Stimulated activated CD8-positive, alpha-beta memory T cell treated with anti-CD3 and anti-CD28 coated beads, Interleukin-4, amount 100 ng/mL, for 24 hours (primary cell): Measurements from ENCODE around the gene EFS.

Experiments used
- DNase-seq: peaks from one replicate; pipeline ENCODE4 v3.0.0-alpha.2; 2020; ENCODE audit warnings: low read depth

Gene EFS

DNA sequence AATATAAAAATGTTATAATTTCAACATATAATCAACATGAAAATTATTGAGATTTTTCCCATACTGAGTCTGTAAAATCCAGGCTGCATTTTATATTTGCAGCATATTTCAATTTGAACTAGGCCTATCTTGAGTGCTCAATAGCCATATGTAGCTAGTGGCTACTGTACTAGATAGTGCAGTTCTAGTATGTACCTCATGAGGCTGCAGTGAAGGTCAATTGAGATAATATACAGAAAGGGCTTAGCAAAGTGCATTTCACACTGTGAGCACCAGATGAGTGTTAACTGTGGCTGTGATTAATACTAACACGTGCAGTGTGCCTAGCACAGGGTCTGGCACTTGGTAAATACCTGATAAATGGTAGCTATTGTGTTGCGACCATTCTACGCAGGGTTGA is 6.9 kb downstream of the EFS start:
- DNase-seq: no peak

DNA sequence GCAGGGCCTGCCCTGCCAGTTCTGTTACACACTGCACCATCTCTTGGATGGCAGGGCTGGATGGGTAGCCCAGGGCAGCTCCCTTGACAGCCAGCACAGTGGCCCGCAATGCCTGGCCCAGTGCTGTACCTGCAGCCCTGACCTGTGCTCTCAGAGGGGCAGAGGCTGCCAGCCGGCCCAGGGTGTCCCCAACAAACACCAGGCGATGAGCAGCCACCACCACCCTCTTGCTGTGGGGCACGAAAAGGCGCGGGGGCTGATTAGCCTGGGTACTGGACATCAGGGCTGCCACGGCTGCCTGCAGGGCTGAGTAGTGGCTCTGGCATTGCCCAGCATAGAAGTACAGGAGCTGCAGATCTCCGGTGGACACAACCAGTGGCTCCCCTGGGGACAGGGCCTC is 7.7 kb downstream of the EFS start:
- no peak for DNase-seq

DNA sequence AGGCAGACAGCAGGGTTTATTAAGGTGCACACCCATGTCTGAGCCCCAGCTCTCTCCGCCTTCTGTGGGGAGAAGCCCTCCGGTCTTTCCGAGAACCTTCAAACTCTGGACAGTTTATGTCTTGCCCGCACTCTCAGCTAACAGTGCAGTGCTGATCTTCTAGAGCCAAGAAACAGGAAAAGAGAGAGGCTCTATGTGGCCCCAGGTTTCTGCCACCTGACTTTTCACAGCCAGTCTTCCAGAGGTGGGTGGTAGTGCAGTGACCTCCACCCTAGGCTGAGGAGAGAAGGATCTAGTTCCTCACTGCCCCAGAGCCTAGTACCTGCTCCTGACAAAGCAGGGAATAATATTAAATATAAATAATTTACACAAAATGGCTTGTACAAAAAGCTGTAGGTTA is 8.3 kb downstream of the EFS start:
- no peak for DNase-seq

DNA sequence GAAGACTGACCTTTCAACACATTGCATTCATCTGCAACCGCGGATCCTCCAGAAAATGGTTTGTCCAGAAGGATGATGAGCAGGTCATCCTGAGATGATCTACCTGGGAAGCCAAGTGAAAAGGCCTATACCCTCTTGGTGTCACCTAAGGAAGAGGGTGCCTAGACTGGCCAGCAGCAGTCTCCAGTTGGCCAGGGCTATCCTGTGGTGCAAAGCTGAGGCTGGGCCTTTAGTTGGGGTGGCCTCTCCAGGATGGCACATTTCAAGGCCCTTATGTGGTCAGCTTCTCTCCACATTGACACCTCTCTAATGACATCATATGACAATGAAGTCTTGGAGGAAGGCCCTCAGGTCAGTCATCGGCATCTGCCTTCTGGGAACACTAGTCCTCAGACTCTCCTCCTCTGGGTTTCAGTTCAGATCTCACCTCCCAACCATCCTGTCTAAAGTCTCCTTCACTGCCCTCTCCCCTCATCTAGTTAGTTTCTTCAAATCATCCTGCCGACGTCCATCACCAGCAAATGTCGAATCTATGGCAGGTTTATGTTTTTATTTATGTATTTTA is 9.0 kb downstream of the EFS start:
- DNase-seq: no peak

DNA sequence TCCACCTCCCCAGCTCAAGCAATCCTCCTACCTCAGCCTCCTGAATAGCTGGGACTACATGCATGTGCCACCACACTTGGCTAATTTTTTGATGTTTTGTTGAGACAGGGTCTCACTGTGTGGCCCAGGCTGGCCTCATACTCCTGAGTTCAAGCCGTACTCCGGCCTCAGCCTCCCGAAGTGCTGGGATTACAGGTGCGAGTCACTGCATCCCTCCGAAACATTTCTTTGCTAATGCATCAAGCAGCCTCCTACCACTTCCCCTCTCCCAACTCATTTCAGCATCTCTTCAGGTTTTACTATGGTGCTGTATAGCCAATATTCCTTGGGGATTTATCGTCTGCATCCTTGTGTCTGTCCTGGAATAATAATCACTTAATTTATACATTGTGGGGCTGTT is 10.0 kb downstream of the EFS start:
- no peak for DNase-seq

DNA sequence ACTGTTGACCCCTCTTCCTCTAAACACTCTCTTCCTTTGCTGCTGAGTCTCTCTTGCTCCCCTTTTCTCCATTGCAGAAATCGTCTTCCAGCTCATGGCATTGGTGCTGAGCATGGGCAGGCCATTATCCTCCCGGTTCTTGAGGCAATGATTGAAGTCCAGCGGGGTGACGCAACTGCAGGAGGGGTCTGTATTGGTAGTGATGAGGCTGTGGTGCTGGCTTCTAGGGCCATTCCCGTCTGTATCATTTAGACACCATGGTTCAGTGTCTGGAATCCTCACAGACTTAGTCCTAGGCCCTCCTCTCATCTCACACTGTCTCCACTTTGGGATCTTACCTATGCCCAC is 11.6 kb downstream of the EFS start:
- no peak for DNase-seq

DNA sequence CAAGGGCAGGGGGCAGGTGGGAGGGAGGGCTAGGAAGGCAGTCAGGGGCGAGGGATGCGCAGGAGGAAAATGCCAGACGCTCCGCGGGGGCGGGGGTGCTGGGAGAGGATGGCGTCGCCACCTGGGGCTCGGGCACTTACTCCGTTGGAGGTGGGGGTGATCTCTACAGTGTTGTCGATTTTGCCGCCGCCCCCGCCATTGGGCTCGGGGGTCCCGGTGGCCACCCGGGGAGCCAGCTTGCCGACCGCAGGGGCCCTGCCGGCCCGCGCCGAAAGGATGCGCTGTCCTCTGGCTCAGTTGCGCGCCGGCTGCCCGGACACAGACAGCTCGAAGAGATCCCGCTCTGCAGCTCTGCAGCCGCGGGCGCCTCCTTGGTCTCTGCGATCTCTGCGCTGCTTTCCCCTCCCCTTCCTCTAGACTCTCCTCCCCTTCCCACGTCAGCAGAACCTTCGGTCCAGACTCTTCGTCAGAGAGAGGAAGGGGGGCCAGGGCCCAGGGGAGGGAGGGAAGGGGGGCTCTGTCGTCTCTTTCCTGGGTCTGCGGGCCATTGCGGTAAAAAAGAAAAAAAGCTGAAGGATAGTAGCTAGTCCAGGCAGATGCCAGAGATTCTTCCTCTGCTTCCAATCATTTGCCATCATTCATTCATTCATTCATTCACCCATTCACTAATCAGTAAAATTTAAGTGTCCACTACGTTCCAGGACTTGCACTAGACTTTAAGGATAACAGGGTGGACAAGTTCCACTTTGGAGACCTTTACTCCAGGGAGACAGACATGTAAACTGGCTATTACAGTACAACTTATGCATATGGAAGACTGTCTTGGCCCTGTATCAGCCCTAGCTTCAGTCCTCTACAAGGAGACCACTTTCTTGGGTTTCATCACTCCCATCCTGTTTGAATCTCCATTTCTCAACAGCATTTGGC is 12.2 kb downstream of the EFS start, which contains the start of gene SLC22A17:
Gene SLC22A17 (minus strand): TSS at position 382 of the 927 bp plus-strand sequence.
- peak; percentile 34 for DNase-seq

DNA sequence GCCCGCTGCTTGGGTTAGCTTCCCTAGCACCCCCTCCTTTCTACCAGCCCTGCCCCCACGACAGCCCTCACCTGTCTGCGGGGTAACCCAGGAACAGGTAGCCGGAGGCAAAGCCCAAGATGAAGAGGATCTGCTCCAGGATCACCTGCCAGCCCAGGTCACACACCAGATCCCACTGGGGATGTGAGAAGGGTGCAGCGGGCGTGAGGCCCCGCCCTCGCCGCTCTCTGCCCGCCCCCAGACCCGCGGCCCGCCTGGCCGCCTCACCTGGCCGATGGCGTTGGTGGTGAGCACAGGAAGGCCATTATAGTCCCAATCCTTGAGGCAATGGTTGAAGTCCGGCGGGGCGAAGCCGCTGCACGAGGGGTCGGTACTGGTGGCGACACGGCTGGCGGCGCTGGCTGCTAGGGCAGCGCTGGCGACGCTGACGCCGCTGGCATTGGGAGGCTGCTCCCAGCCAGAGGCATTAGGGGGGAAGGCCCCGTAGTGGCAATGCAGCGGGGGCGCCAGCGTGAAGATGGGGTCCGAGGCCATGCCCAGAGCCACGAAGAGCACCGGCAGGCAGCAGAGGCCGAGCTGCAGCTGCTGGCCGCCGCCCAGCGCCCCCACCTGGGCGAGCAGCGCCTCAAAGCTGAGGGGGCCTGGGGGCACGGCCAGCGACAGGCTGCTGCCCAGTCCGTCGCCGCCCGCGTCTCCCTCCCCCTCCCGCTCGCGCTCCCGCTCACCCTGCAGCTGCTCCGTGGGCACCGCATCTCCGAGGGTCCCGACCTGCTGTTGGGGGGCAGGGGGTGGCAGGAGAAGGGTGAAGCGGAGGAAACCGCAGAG is 13.1 kb downstream of the EFS start:
- no peak for DNase-seq

DNA sequence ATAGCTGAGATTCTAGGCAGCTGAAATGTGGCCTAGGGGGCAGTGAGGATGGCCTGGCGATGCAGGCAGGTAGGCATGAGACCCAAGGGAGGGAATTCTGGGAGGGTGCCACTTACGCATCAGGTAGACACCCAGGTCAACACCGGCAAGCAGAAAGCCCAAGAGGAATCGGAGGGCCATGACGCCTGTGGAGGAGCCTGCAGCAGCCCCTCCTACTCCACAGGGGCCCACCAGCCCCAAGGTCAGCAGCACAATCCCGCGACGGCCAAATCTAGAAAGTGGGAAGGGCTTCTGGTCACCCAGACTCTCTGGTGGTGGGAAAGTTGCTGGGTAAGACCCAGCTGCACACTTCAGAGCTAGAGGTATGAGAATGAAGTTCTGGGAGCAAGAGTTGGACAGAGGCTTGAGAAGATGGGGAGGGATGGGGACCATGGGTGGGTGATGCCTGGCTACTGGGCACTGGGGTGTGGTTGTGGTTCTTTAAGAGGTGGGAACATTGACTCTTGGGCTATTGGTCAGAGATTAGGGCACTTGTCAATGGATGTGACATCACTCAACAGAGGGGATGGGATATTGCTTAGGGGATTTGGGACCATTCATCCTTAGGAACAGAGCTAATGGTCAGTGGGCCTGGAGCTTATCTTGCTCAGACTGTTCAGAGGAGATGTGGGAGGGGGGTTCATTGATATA is 15.7 kb downstream of the EFS start:
- DNase-seq: no peak

DNA sequence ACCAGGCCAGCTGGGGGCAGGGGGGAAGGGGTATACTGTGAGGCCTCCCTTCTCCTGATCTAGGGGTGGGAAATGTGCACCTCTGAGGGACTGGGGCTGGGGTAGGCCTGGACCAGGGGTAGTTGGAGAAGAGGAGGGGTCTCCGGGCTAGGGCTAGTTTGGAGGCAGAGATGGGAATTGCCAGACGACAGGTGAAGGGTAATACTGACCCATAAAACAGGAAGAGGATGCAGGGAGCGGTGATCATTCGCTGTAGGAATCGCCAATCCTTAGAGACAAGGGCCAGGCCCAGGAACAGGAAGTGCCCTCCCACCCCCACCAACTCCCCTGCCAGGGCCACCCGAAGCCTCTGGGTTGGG is 16.7 kb downstream of the EFS start:
- no peak for DNase-seq

DNA sequence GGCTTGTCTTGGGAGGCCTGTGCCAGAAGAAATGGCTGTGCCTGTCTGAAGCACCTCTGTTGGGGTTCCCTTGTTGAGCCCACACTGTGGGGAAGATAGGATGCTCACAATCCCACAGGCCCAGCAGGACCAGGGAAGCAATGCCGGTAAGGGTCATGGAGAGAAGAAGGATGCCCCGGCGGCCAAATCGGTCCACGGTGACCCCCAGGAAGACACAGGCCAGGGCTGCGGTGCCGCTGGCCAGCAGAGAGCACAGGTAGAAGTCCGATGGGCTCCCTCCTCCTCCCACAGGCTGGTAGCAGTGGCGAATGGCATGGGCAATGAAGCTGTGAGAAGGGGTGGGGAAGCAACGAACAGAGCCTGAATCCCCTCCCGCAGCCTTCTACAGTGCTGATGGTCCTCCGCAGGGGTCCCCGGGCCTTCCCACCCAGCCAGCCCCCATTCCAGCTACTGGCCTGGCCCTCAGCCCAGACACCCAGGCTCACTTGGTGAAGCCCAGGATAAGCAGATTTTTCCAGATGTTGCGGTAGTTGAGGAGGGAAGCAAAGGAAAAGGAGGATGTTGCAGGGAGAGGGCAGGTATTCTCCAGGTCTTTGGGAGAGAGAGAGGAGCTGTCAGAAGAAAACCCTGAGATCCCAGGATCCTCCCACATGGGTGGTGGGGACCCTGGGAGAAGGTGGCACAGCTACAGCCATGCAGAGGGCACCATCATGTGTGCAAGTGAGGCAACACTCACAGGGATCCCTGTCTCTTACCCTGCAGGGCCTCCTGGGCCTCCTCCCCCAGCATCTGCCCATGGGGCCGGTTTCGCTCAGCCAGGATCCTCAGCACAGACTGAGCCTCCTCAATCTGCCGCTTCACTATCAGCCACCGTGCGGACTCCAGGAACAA is 17.3 kb downstream of the EFS start:
- DNase-seq: no peak

DNA sequence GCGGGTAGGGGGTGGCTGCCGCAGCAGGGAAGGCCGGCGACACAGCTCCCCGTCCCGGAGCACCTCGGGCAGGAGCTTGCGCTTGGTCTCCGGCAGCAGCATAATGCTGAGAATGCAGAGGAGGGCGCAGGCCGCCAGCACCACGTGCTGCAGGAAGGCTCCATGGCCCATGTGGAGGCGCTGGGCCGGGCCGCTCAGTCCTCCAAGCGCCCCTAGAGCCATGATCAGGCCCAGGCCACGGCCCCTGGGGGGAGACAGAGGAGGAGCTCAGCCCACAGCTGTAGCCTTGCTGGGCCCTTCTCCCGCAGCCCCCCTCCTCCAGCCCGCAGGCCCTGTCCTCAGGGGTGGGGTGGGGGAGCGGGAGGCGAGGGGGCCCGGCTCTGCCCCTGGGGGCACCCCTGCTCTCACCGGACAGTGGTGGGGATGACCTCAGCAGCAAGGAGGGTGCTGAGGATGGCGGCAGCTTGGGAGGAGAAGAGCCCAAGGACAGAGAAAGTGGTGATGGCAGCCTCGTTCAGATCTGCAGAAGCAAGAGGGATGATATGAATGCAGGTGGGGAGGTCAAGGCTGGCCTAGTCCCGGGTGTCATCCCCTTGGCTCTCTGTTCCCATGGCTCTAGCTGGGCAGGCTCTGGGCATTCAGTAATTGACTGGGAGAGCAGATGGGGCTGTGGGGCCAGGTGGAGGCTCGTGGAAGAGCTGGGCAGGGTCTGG is 18.1 kb downstream of the EFS start:
- DNase-seq: no peak

DNA sequence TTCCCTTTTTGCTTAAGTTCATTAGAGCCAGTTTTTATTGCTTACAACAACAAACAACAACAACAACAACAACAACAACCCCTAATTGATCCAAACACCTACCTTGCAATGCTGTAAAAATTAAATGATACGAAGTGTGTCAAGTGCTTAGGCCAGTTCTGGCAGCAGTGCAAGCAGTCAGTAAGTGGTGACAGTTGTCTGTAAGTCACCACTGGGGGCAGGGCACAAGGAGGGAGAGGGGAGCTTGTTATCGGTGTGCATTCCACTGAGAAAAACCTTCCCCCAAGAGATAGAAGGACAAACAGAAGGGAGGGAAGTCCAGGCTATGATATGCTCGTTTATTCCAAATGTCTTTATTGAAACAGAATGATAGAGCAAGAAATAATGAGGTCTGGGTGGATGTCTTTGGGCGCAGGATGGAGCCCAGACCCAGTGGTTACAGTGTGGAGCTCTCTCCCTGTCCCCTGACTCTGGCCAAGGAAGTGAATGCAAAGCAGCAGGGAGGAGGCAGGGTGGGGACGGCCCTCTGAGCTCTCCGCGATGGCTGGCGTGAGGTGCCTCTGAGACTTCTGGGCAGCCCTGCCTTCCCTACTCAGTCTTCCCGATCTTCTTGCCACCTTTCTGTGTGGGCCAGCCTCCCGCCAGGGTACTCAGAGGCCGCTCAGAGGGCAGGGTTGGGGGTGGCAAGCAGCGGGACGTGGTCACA is 18.8 kb downstream of the EFS start:
- no peak for DNase-seq

DNA sequence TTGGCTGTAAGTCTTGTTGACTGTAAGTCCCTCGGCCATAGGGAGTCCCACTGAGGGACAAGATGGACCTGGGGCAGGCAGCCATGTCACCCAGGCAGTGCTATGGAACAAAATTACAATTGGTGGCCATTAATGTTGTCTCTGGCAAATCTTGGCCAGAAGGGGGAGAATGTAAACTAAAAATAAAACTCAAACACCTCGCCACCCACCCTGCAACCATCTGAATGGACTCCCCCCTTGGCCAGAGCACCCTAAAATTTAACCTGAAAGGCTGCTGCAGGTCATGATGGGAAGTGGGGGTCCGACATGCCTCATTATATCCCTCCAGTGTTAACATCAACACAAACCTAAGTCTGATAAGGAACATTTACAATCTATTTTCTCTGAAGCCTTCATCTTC is 20.5 kb downstream of the EFS start:
- DNase-seq: no peak

DNA sequence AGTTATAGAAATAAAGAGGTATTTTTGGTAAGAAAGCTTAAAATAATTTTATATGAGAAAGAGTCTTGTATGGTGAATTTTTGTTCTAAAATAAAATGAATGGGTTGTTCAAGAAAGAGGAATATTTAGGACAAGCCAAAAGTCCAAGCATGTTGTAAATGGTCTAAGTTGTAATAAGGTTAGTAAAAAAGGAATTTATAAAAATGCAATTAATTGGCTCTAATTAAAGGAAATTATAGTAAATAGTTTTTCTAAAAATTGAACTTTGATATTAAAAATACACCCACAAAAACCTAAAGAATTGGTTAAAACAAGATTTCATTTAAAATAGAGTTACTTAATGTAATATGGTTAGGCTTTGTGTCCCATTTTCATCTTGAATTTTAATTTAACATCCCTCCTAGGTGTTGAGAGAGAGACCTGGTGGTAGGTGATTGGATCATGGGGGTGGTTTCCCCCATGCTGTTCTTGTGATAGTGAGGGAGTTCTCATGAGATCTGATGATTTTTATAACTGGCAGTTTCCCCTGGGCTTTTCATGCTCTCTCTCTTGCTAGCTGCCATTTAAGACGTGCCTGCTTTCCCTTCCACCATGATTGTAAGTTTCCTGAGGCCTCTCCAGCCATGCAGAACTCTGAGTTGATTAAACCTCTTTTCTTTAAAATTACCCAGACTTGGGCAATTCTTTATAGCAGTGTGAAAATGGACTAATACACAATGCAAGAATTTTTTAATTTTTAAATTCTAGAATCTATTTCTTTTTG is 25.3 kb downstream of the EFS start:
- DNase-seq: no peak

DNA sequence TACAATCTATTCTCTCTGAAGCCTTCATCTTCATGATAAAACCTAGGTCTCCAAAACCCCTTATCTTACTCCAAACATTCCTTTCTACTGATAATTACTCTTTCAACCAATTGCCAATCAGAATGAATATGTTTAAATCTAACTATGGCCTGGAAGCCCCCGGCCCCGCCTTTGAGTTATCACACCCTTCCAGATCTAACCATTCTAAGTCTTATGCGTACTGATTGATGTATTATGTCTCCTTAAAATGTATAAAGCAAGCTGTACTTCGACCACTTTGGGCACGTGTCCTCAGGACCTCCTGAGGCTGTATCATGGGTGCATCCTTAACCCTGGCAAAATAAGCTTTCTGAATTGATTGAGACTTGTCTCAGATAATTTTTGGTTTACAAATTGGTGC is 29.3 kb downstream of the EFS start:
- DNase-seq: no peak

DNA sequence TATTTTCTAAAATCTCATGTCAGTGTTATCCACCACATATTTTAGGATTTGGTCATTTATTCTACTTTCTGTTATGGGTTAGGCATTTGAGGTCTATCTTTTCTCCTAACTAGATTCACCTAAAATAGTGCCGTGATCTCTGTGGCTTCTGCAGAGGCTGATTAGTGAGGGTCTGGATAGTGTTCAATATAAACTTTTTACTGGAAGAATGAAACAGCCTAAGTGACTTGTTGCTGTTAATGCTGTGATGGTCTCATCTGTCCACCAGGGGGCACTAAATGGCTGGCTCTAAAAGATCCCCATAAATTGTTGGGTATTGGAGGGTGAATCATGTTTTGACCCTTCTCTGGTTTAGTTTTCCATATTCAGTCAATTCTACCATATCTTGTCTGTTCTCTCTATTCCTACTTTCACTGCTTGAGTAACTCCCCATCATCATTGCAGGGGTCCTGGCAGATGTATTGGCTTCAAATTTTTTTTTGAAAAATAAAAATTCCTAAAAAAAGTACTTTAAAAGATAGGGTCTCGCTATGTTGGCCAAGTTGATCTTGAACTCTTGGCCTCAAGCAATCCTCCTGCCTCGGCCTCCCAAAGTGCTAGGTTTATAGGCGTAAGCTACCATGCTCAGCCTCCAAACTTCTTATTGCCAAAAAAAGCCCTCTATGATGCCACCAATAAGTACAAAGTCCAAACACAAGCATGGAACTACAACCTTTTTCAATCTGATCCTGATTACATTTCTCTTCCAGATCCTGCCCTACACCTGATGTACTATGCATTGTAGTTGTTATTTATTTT is 36.8 kb downstream of the EFS start:
- peak; percentile 34 for DNase-seq
